Psoas muscle (tissue), 8 donors: ENCODE data around the gene TMPRSS9. TPM values are rescaled to one million over a fixed set of nuclear protein-coding genes. Genes with fewer than 3 reads are reported as not detected.
A peak's percentile ranks its signal among the peaks of the same experiment; 100 is the strongest.

Experiments
- ATAC-seq, 4 donors: fragments of 200-7000 bp; cut with Tn5 transposase; one replicate each; pipeline ENCODE4 v1.9.1; 2020; ENCODE audit warnings: moderate library complexity in 3 of 4, mild to moderate bottlenecking in 2 of 4
- DNase-seq, 2 donors: peaks; one replicate each; pipeline ENCODE4 v3.0.0-alpha.2; 2020
- H3K27ac ChIP-seq: fragments of 200-600 bp; one replicate; pipeline ENCODE4 v1.8.0; 2022
- H3K27me3 ChIP-seq, 3 donors: fragments of 200-600 bp in 1 of 3; one replicate each; pipeline versions ENCODE4 v1.6.1 to v1.8.0; 2013 to 2022; ENCODE audit warnings: low read length in 2 of 3, mild to moderate bottlenecking in 2 of 3, moderate library complexity in 1 of 3; ENCODE audit not compliant: insufficient read depth in 3 of 3
- H3K36me3 ChIP-seq, 2 donors: fragments of 200-600 bp in 1 of 2; one replicate each; pipeline versions ENCODE4 v1.6.1 to v1.8.0; 2013 to 2022; ENCODE audit warnings: low read depth in 1 of 2, mild to moderate bottlenecking in 1 of 2, moderate library complexity in 1 of 2; ENCODE audit not compliant: insufficient read depth in 1 of 2
- H3K4me1 ChIP-seq: fragments of 200-600 bp; one replicate; pipeline ENCODE4 v1.8.0; 2022
- H3K4me3 ChIP-seq: fragments of 200-600 bp; one replicate; pipeline ENCODE4 v1.8.0; 2022; ENCODE audit warnings: mild to moderate bottlenecking
- H3K9me3 ChIP-seq: fragments of 200-600 bp; one replicate; pipeline ENCODE4 v1.8.0; 2022
- CTCF ChIP-seq: fragments of 200-600 bp; IDR thresholded peaks from one replicate; pipeline ENCODE4 v1.8.0; 2022; ENCODE audit warnings: antibody characterized with exemption
- WGBS, 3 donors: extraction: QIAGEN DNeasy Blood & Tissue Kit; methylation state at CpG; one replicate each; pipeline versions ENCODE4 v1.1.6 to v1.1.7; 2013; 5-methylcytosine and 5-hydroxymethylcytosine counted together
- intact Hi-C, 2 donors: fragments of 100-400 bp; cut with DNase I; formaldehyde crosslinking; loops; one replicate each; pipeline versions ENCODE4 v1.11.0 to v1.14.2; 2022
- polyA plus RNA-seq, 3 donors: library from polyadenylated mRNA; stranded (reverse); fragments of 200-250 nt; gene quantifications; one replicate each; pipeline ENCODE4 v1.2.3, GENCODE V29; 2013
- total RNA-seq, 4 donors: library from RNA; stranded (reverse); fragmentation: NEBNext Ultra II Directional in 2 of 4; extraction: Animal tissue kit (Norgen Biotek cat#: 25700) in 2 of 4; gene quantifications; one replicate each; pipeline versions ENCODE4 v1.2.1 to v1.2.4, GENCODE V29; 2021 to 2023
- donor health status: healthy with polysubstance abuse.
- donor health status: DM: no; HTN: no; CAD: no; lungs with moderate emphysema.
- donor health status: Bipolar disorder and iron deficiency.
- donor health status: healthy.
- donor health status: DM: yes; HTN: yes; CAD: no.
- donor health status: DM: no; HTN: no; CAD: no.
- donor health status: DM: no; HTN: no; CAD: no.
- donor health status: DM: yes; HTN: yes; CAD: no.

Gene TMPRSS9
- total and polyA plus RNA-seq, 7 donors: 0.17 TPM; not detected in 6

GRCh38 chr19:2443785-2444182, 83.7 kb downstream of the TMPRSS9 start:
- intact Hi-C loops: no loop called here
- Histone ChIP-seq H3K27ac (no peak overlapping the region), H3K9me3 (no peaks in the 10 kb centered on the region), H3K4me3 (no peak overlapping the region), H3K27me3 (no peaks in the 10 kb centered on the region), H3K4me1 (peaks cover 4% of the 10 kb centered on the region), H3K36me3 (peaks cover 0 to 14% of the 10 kb centered on the region in 2 donors)
- ATAC-seq (no peak), DNase-seq (no peak)
- TF ChIP-seq CTCF: no peak
- 79 to 83% (median 83%) methylated on average over 17 of the region's 17 CpGs for WGBS, 3 donors

- DNase-seq (no peak), ATAC-seq (no peak)
- intact Hi-C loops: no loop called here
- peaks cover 0 to 14% of the 10 kb centered on the region in 2 donors for H3K36me3 ChIP-seq
- no peaks in the 10 kb centered on the region for H3K9me3 ChIP-seq
- no peaks in the 10 kb centered on the region for H3K27me3 ChIP-seq
- WGBS, 3 donors: 90 to 92% (median 92%) methylated on average over 34 of the region's 34 CpGs
- no peak for TF ChIP-seq CTCF
- no peak overlapping the region for H3K27ac ChIP-seq
- H3K4me3 ChIP-seq: no peak overlapping the region
- peaks cover 4% of the 10 kb centered on the region for H3K4me1 ChIP-seq
Observed at GRCh38 chr19:2444251-2445002, 84.4 kb downstream of the TMPRSS9 start.

GRCh38 chr19:2446381-2446780, 86.3 kb downstream of the TMPRSS9 start:
- Histone ChIP-seq H3K4me1 (peaks cover 4% of the 10 kb centered on the region), H3K9me3 (no peaks in the 10 kb centered on the region), H3K4me3 (no peak overlapping the region), H3K27me3 (no peaks in the 10 kb centered on the region), H3K27ac (peak overlapping the region; percentile 78), H3K36me3 (peaks cover 0 to 14% of the 10 kb centered on the region in 2 donors)
- intact Hi-C loops: no loop called here
- peak; percentile 88 to 96 for DNase-seq
- ATAC-seq: peak; percentile 96 to 97 (median 97)
- TF ChIP-seq CTCF: no peak
- WGBS, 3 donors: 18 to 37% (median 26%) methylated on average over 18 to 19 of the region's 19 CpGs

GRCh38 chr19:2449019-2449418, 89.0 kb downstream of the TMPRSS9 start:
- H3K9me3 ChIP-seq: no peaks in the 10 kb centered on the region
- H3K27me3 ChIP-seq: no peaks in the 10 kb centered on the region
- WGBS, 3 donors: 92 to 96% (median 95%) methylated on average over 11 of the region's 11 CpGs
- H3K27ac ChIP-seq: no peak overlapping the region
- ATAC-seq: no peak
- H3K4me3 ChIP-seq: no peak overlapping the region
- H3K4me1 ChIP-seq: peaks cover 4% of the 10 kb centered on the region
- no peaks in the 10 kb centered on the region for H3K36me3 ChIP-seq
- intact Hi-C loops: no loop called here
- no peak for DNase-seq
- TF ChIP-seq CTCF: no peak

GRCh38 chr19:2451138-2451537, 91.1 kb downstream of the TMPRSS9 start:
- ATAC-seq (no peak), DNase-seq (no peak)
- no peaks in the 10 kb centered on the region for H3K36me3 ChIP-seq
- H3K27ac ChIP-seq: no peak overlapping the region
- intact Hi-C loops: no loop called here
- peaks cover 12% of the 10 kb centered on the region for H3K4me1 ChIP-seq
- 85 to 95% (median 89%) methylated on average over 7 of the region's 7 CpGs for WGBS, 3 donors
- no peaks in the 10 kb centered on the region for H3K27me3 ChIP-seq
- no peak overlapping the region for H3K4me3 ChIP-seq
- no peak for TF ChIP-seq CTCF
- no peaks in the 10 kb centered on the region for H3K9me3 ChIP-seq
